Stimulated activated CD8-positive, alpha-beta memory T cell treated with anti-CD3 and anti-CD28 coated beads, Interleukin-7, amount 100 ng/mL, for 48 hours (primary cell): ENCODE measurements around the gene SESN2.

Experiments used
- DNase-seq, 2 donors: peaks; one replicate each; pipeline ENCODE4 v3.0.0-alpha.2; 2020; ENCODE audit warnings: low read depth in 1 of 2; ENCODE audit errors: extremely low read depth in 1 of 2

Gene SESN2, protein sequence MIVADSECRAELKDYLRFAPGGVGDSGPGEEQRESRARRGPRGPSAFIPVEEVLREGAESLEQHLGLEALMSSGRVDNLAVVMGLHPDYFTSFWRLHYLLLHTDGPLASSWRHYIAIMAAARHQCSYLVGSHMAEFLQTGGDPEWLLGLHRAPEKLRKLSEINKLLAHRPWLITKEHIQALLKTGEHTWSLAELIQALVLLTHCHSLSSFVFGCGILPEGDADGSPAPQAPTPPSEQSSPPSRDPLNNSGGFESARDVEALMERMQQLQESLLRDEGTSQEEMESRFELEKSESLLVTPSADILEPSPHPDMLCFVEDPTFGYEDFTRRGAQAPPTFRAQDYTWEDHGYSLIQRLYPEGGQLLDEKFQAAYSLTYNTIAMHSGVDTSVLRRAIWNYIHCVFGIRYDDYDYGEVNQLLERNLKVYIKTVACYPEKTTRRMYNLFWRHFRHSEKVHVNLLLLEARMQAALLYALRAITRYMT

DNA sequence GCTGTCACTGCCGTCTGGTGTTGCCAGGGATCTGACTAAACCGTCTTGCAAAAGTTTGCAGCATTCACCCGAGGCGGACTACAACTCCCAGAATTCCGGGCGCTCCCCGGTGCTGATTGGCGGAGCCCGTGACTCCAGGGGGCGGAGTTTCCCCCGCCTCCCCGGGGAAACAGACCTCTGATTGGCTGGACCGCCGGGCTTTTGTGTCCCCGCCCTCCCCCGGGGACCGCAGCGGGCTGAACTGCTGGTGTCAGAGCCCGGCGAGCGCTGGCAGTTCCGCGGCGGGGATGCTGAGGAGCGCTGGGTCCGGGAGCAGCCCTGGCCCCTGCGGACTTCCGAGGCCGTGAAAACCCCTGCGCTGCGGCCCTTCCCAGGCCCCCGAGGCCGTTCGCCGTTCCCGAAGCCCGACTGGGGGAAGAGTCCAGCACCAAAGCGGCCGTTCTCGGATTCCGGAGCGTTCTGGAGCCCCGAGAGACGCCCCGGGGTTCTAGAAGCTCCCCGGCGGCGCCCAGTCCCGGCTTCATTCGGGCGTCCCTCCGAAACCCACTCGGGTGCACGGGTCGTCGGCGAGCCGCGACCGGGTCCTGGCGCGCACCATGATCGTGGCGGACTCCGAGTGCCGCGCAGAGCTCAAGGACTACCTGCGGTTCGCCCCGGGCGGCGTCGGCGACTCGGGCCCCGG lies at the start of gene SESN2:
SESN2 (plus strand) TSS at position 267 of the 682 bp plus-strand sequence; CDS start at position 597, 330 bp downstream.
- DNase-seq = peak; percentile 99 to 100

GRCh38 chr1:28209700-28210099 lies 49.6 kb upstream of the SESN2 start:
- no peak for DNase-seq

DNA sequence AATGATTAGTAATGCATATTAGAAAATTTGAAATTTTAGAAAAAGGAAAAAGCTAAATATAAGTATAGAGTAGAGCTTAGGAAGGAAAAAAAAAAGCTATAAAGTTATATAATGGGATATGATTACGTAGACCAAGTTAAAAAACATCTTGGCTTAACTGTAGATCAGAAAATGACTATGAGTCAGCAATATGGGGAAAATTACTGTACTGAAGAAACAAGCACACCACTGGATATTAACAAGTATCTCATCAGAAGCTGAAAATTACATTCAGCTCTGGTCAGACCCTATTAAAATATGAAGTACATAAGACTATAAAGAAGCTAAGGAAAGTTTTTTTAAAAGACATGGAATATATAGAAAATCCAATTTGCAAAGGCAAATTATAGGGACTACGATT lies 46.0 kb upstream of the SESN2 start:
- DNase-seq = no peak

GRCh38 chr1:28229089-28229488 lies 30.2 kb upstream of the SESN2 start:
- DNase-seq = no peak

DNA sequence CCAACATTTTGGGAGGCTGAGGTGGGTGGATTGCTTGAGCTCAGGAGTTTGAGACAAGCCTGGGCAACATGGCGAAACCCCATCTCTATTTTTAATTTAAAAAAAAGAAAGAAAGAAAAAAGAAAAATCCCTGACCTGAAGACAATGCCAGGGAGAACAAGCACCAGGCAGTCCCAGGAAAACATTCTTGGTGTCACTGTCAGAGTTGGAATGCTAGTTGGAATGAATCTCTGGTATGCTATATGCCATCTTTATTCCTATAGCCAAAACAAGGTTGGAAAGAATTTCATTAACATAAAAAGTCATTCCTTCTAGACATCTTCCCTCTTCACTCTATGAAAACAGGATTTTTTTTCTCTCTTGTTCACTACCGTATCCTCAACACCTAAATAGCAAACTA lies 29.3 kb upstream of the SESN2 start:
- no peak for DNase-seq

DNA sequence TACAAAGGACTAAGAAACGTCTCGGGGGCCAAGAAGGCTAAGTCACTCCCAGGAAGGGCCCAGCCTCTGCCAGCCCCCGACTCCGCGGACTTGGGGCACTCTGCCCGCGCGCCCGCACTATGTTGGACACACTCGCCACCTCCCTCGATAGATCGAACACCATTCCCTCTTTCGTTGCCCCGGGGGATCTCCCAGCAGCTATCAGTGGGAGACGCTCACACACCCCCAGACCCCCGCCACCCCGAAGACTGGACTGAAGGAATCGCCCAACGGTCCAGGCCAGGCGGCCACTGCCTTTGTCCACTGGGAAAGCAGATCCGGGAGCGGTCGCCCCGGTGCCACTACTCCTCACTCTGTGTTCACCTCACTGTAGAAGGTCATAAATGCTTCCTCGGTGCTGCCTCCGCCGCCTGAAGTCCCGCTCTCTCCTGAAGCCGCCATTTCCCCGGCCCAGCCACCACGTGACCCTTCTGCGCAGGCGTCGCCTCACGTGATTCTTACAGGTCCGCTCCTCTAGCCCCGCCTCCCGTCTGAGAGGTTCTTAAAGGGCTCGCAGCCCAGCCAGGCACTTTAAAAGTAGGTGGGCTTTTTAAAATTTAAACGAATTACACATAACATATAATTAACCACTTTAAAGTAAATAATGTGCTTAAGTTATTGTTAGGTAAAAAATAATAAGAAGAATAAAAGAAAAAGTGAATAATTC lies 26.6 kb upstream of the SESN2 start, which contains the start of gene DNAJC8:
DNAJC8 (minus strand) TSS at position 472 of the 706 bp plus-strand sequence; CDS start at position 441, 31 bp downstream.
- DNase-seq = peak; percentile 85 to 96

- no peak for DNase-seq
These were observed 26.1 kb upstream of the SESN2 start for GRCh38 chr1:28233264-28233606.

DNA sequence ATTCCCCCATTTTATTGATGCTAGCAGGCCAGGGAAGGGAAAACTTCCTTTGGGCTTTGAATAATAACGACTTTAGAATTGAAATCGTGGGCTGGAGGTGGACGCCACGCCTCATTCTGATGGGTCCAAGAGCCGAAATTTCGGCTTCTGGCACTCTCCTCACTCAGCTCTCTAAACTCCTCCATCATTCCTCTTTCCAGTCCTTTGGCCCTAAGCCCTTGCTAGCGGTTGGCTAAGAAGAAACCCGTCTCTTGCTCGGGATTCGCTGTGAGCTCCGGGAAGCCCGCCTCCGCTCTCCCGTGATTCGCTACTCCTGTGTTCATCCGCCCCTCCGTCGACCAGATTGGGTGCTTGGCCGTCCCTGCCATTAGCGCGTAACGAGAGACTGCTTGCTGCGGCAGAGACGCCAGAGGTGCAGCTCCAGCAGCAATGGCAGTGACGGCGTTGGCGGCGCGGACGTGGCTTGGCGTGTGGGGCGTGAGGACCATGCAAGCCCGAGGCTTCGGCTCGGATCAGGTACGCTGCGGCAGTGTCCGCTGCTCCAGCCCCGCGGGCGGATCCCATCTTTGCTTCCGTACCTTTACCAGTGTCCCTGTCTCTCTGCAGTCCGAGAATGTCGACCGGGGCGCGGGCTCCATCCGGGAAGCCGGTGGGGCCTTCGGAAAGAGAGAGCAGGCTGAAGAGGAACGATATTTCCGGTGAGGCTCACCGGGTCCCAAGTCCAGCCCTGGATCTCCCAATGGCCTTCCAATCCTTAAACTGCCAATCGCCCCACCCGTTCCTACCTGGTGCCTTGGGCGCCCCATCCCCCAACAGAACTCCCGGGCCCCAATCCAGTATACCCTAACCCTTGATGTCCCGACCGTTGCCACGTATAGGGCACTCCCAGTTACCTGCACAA lies 23.3 kb upstream of the SESN2 start, which contains the start of gene ATP5IF1:
ATP5IF1 (plus strand) TSS at position 370 of the 901 bp plus-strand sequence; CDS start at position 430, 60 bp downstream.
- peak; percentile 86 to 95 for DNase-seq

DNA sequence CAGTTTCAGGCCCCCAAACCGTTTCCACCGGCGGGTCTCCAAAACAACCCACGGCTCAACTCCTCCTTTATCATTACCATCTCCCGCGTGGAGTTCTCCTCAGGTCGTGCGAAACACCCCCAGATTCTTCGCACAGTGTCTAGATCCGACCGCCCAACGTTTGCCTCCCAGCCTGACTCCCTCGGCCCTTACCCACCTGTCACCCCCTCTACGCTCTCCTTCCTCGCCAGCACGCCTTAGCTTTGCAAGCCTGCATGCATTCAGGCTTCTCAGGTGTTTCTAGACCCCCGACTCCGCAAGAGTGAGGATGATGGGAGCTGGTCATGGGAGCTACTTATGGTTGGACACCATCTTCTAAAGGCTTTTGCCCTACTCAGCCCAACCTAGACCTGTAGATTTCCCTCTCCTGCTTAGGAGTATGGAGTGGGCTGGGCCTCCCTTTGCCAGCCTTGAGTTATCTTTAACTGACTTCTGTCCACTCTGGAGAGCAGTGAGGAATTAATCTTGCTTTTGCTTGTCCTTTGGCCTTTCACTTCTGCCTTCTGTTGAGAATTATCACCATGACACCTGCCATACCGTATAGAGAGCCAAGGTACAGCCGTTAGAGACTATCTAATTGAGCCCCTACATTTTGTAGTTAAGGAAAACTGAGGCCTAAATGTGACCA lies 22.5 kb upstream of the SESN2 start:
- no peak for DNase-seq

DNA sequence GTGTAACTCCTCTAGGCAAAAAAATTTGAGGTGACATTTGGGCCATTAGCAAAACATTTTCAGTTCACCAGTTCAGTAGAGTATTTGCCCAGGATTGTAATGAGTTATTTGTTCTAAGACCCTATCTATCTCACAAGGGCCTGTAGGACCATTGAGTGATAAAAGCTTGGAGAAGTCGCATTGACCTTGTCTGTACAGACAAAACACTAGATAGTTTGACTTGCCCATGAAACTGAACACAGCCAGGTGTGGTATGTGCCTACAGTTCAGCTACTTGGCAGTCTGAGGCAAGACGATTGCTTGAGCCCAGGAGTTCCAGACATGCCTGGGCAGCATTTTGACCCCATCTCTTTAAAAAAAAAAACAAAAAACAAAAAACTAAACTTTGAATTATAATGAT lies 20.3 kb upstream of the SESN2 start:
- DNase-seq = no peak

- DNase-seq = no peak
These were observed 19.3 kb upstream of the SESN2 start for GRCh38 chr1:28240024-28240423.

DNA sequence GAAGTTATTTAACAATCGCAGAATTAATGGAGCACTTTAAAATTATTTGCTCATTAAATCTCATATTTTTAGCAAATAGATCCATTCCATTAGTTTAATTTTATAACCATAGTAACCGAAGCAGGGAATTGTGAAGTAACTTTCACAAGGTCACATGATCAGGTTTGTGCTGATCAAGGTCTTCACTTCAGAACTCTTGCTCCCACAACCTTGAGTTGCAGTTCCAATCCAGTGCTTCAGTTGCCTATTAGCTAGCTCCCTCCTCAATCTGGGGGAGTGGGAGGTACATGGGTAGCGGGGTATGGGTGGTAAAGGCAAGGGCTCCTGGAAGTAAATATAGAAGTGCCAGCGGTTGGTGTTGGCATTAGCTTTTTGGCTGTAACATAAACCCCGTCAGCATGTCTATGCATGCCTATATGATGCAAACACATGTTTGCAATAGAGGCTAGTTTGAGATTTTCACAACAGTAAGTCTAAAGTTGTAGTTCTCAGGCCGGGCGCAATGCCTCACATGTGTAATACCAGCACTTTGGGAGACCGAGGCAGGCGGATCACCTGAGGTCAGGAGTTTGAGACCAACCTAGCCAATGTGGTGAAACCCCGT lies 17.6 kb upstream of the SESN2 start:
- no peak for DNase-seq

DNA sequence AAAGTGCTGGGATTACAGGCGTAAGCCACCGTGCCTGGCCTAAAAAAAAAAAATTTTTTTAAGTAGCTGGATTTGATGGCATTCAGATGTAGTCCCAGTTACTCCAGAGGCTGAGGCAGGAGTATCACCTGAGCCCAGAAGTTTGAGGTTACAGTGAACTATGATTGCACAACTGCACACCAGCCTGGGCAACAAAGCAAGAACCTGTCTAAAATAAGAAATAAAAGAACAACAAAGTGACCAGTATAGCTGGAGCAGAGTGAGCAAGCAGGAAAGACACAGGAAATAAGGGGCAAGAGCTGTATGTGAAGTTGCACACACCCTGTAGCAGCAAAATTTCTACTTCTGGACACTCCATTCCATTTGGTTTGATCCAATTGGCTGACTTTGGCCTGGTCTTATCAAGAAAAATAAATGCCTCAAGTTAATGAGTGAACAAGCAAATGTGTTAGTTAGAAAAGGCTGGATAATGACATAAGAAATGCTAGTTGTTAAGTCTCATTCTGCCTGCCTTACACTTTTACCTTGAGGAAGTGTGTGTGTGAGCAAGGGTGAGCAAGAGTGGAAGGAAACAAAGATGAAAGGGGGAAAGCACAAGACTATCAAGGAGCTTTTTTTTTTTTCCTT lies 15.5 kb upstream of the SESN2 start:
- DNase-seq = no peak

- no peak for DNase-seq
These were observed 14.6 kb upstream of the SESN2 start for GRCh38 chr1:28244549-28245251.

- no peak for DNase-seq
These were observed 12.9 kb upstream of the SESN2 start for GRCh38 chr1:28246427-28246832.

GRCh38 chr1:28247612-28248272 lies 11.6 kb upstream of the SESN2 start:
- DNase-seq = no peak

DNA sequence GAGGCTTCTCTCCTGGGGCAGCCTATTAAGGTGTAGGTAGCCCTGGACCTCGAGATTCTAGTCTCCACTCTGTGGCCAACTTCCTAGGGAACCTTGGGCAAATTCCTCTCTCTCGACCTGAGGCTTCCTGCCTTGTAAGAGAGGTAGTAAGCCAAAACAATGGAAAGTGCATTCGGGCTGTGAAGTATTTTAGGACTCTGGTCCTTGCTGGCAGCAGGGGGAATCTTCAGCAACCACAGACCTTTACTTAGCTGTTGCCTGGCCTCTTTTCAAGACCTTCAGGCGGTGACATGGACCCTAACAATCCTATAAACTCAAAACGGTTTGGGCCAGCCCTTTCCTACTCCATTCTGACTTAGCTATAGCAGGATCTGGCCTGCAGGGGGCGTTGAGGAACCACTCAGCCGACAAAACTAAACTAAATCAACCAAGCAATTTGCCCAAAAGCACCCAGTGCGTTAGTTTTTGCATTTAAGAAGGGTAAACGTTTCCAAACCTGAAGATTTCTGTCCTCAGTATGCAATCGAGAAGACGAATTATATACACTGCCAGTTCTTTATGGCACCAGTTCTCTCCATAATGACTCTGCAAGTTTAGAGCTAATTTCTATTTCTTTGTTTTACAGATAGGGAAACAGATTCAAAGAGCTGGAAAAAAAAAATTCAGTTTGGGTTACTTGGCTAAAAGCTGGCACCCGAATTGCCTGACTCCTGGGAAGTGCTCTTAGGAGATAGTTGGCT lies 10.9 kb upstream of the SESN2 start:
- DNase-seq = peak; percentile 49 to 67
